Psoas muscle (tissue), 8 donors: ENCODE results near the gene LHPP. TPM values are rescaled to one million over a fixed set of nuclear protein-coding genes. Genes with fewer than 3 reads are reported as not detected.

ENCODE experiments used
- ATAC-seq, 4 donors: fragments of 200-7000 bp; cut with Tn5 transposase; one replicate each; pipeline ENCODE4 v1.9.1; 2020; ENCODE audit warnings: moderate library complexity in 3 of 4, mild to moderate bottlenecking in 2 of 4
- DNase-seq, 2 donors: peaks; one replicate each; pipeline ENCODE4 v3.0.0-alpha.2; 2020
- H3K27ac ChIP-seq: fragments of 200-600 bp; one replicate; pipeline ENCODE4 v1.8.0; 2022
- H3K27me3 ChIP-seq, 3 donors: fragments of 200-600 bp in 1 of 3; one replicate each; pipeline versions ENCODE4 v1.6.1 to v1.8.0; 2013 to 2022; ENCODE audit warnings: low read length in 2 of 3, mild to moderate bottlenecking in 2 of 3, moderate library complexity in 1 of 3; ENCODE audit not compliant: insufficient read depth in 3 of 3
- H3K36me3 ChIP-seq, 2 donors: fragments of 200-600 bp in 1 of 2; one replicate each; pipeline versions ENCODE4 v1.6.1 to v1.8.0; 2013 to 2022; ENCODE audit warnings: low read depth in 1 of 2, mild to moderate bottlenecking in 1 of 2, moderate library complexity in 1 of 2; ENCODE audit not compliant: insufficient read depth in 1 of 2
- H3K4me1 ChIP-seq: fragments of 200-600 bp; one replicate; pipeline ENCODE4 v1.8.0; 2022
- H3K4me3 ChIP-seq: fragments of 200-600 bp; one replicate; pipeline ENCODE4 v1.8.0; 2022; ENCODE audit warnings: mild to moderate bottlenecking
- H3K9me3 ChIP-seq: fragments of 200-600 bp; one replicate; pipeline ENCODE4 v1.8.0; 2022
- CTCF ChIP-seq: fragments of 200-600 bp; IDR thresholded peaks from one replicate; pipeline ENCODE4 v1.8.0; 2022; ENCODE audit warnings: antibody characterized with exemption
- WGBS, 3 donors: extraction: QIAGEN DNeasy Blood & Tissue Kit; methylation state at CpG; one replicate each; pipeline versions ENCODE4 v1.1.6 to v1.1.7; 2013; 5-methylcytosine and 5-hydroxymethylcytosine counted together
- intact Hi-C, 2 donors: fragments of 100-400 bp; cut with DNase I; formaldehyde crosslinking; loops; one replicate each; pipeline versions ENCODE4 v1.11.0 to v1.14.2; 2022
- polyA plus RNA-seq, 3 donors: library from polyadenylated mRNA; stranded (reverse); fragments of 200-250 nt; gene quantifications; one replicate each; pipeline ENCODE4 v1.2.3, GENCODE V29; 2013
- total RNA-seq, 4 donors: library from RNA; stranded (reverse); fragmentation: NEBNext Ultra II Directional in 2 of 4; extraction: Animal tissue kit (Norgen Biotek cat#: 25700) in 2 of 4; gene quantifications; one replicate each; pipeline versions ENCODE4 v1.2.1 to v1.2.4, GENCODE V29; 2021 to 2023
- donor health status: healthy with polysubstance abuse.
- donor health status: DM: no; HTN: no; CAD: no; lungs with moderate emphysema.
- donor health status: Bipolar disorder and iron deficiency.
- donor health status: healthy.
- donor health status: DM: yes; HTN: yes; CAD: no.
- donor health status: DM: no; HTN: no; CAD: no.
- donor health status: DM: no; HTN: no; CAD: no.
- donor health status: DM: yes; HTN: yes; CAD: no.

The LHPP gene
- total and polyA plus RNA-seq, 7 donors: 4.7 to 12.8 (median 6.1) TPM

- TF ChIP-seq CTCF: no peak
- Histone ChIP-seq H3K27ac (no peak overlapping the region), H3K4me1 (no peaks in the 10 kb centered on the region), H3K27me3 (no peaks in the 10 kb centered on the region), H3K9me3 (no peaks in the 10 kb centered on the region), H3K36me3 (no peaks in the 10 kb centered on the region), H3K4me3 (no peak overlapping the region)
- DNase-seq (no peak), ATAC-seq (no peak)
- WGBS, 3 donors: 85 to 97% (median 94%) methylated on average over 5 of the region's 5 CpGs
- intact Hi-C loops: no loop called here
These were observed 47.4 kb downstream of the LHPP start for GRCh38 chr10:124508907-124509454.

- no peak for TF ChIP-seq CTCF
- no peak overlapping the region for H3K4me3 ChIP-seq
- H3K27me3 ChIP-seq: no peaks in the 10 kb centered on the region
- ATAC-seq (no peak), DNase-seq (peak in 1 of 2 donors; percentile 15)
- H3K4me1 ChIP-seq: no peaks in the 10 kb centered on the region
- intact Hi-C loops: no loop called here
- 78 to 84% (median 84%) methylated on average over 27 of the region's 27 CpGs for WGBS, 3 donors
- no peaks in the 10 kb centered on the region for H3K36me3 ChIP-seq
- H3K27ac ChIP-seq: no peak overlapping the region
- no peaks in the 10 kb centered on the region for H3K9me3 ChIP-seq
These were observed 48.4 kb downstream of the LHPP start for GRCh38 chr10:124509880-124510632.

- H3K4me3 ChIP-seq: no peak overlapping the region
- no peaks in the 10 kb centered on the region for H3K9me3 ChIP-seq
- WGBS, 3 donors: 76 to 82% (median 80%) methylated on average over 10 of the region's 10 CpGs
- ATAC-seq: no peak
- H3K36me3 ChIP-seq: no peaks in the 10 kb centered on the region
- intact Hi-C loops: no loop called here
- no peak overlapping the region for H3K27ac ChIP-seq
- TF ChIP-seq CTCF: no peak
- no peaks in the 10 kb centered on the region for H3K4me1 ChIP-seq
- H3K27me3 ChIP-seq: no peaks in the 10 kb centered on the region
- DNase-seq: peak in 1 of 2 donors; percentile 29
These were observed 49.1 kb downstream of the LHPP start for GRCh38 chr10:124510759-124511158.

GRCh38 chr10:124511205-124512039 lies 49.8 kb downstream of the LHPP start:
- Histone ChIP-seq H3K4me3 (no peak overlapping the region), H3K4me1 (no peaks in the 10 kb centered on the region), H3K36me3 (no peaks in the 10 kb centered on the region), H3K27ac (no peak overlapping the region), H3K9me3 (no peaks in the 10 kb centered on the region), H3K27me3 (no peaks in the 10 kb centered on the region)
- intact Hi-C loops: no loop called here
- DNase-seq: peak in 1 of 2 donors; percentile 15
- no peak for TF ChIP-seq CTCF
- 91 to 94% (median 91%) methylated on average over 16 of the region's 16 CpGs for WGBS, 3 donors
- ATAC-seq: no peak
